IMR-90 (cell line): ENCODE data around the gene USP50. TPM values are rescaled to one million over a fixed set of nuclear protein-coding genes. Genes with fewer than 3 reads are reported as not detected.

Source experiments
- ATAC-seq: fragments of 200-7000 bp; cut with Tn5 transposase; 2 replicates; pipeline ENCODE4 v1.9.1; 2020; ENCODE audit warnings: low read depth, mild to moderate bottlenecking, moderate library complexity
- BruUV-seq: library from RNA; stranded (reverse); fragments of 400-500 nt; replicated peaks from 2 replicates; lab custom pipeline; 2021; lab: Mats Ljungman, UMichigan
- CTCF ChIA-PET: fragments of 300-600 bp; formaldehyde crosslinking; extraction: SDS; loops from one replicate; lab custom pipeline; 2021; ENCODE audit warnings: antibody characterized with exemption; lab: Yijun Ruan, JAX
- POLR2A ChIA-PET: fragments of 300-600 bp; sonication (Branson Sonifier 250); formaldehyde crosslinking; loops from one replicate; lab custom pipeline; 2022; ENCODE audit warnings: antibody characterized with exemption; ENCODE audit not compliant: unreplicated experiment; lab: Charles Lee
- DNase-seq: peaks from one replicate; pipeline ENCODE4 v3.0.0; 2013
- H2AFZ ChIP-seq: replicated peaks from 2 replicates; pipeline ENCODE3; 2013; ENCODE audit warnings: low read length, mild to moderate bottlenecking; ENCODE audit not compliant: poor library complexity
- H2AK5ac ChIP-seq: 2 replicates; pipeline ENCODE4 v1.6.1; 2013; ENCODE audit warnings: low read depth, low read length, inconsistent platforms
- H2AK9ac ChIP-seq: replicated peaks from 2 replicates; pipeline ENCODE3; 2013; ENCODE audit warnings: mild to moderate bottlenecking, low read depth, low read length, moderate library complexity; ENCODE audit not compliant: poor library complexity
- H2BK120ac ChIP-seq: 2 replicates; pipeline ENCODE4 v1.6.1; 2013; ENCODE audit warnings: low read depth, low read length, inconsistent platforms
- H2BK15ac ChIP-seq: 3 replicates; pipeline ENCODE4 v1.6.1; 2013; ENCODE audit warnings: low read depth, low read length, inconsistent platforms
- H2BK20ac ChIP-seq: 2 replicates; pipeline ENCODE4 v1.6.1; 2013; ENCODE audit warnings: low read depth, mild to moderate bottlenecking, inconsistent platforms, low read length, moderate library complexity
- H2BK5ac ChIP-seq: 2 replicates; pipeline ENCODE4 v1.6.1; 2013; ENCODE audit warnings: mild to moderate bottlenecking, low read depth, low read length, inconsistent platforms; ENCODE audit not compliant: poor library complexity, severe bottlenecking
- H3K14ac ChIP-seq: replicated peaks from 2 replicates; pipeline ENCODE4 v1.6.1; 2013; ENCODE audit warnings: low read depth, low read length, inconsistent platforms
- H3K18ac ChIP-seq: 2 replicates; pipeline ENCODE4 v1.6.1; 2013; ENCODE audit warnings: low read depth, low read length, control low read depth
- H3K23ac ChIP-seq: 2 replicates; pipeline ENCODE4 v1.6.1; 2013; ENCODE audit warnings: low read depth, low read length, inconsistent platforms
- H3K27ac ChIP-seq: 2 replicates; pipeline ENCODE4 v1.5.1; 2013; ENCODE audit warnings: mild to moderate bottlenecking, control low read depth, low read length; ENCODE audit not compliant: insufficient read depth
- H3K27me3 ChIP-seq: 2 replicates; pipeline ENCODE4 v1.6.1; 2013; ENCODE audit warnings: low read length; ENCODE audit not compliant: control insufficient read depth, insufficient read depth
- H3K36me3 ChIP-seq: 2 replicates; pipeline ENCODE4 v1.6.1; 2013; ENCODE audit warnings: low read length, mixed read lengths; ENCODE audit not compliant: control insufficient read depth, insufficient read depth
- H3K4ac ChIP-seq: 2 replicates; pipeline ENCODE4 v1.6.1; 2013; ENCODE audit warnings: low read depth, low read length, inconsistent platforms
- H3K4me1 ChIP-seq: 2 replicates; pipeline ENCODE4 v1.6.1; 2013; ENCODE audit warnings: low read length, mixed read lengths; ENCODE audit not compliant: control insufficient read depth, insufficient read depth
- H3K4me2 ChIP-seq: 2 replicates; pipeline ENCODE4 v1.6.1; 2013; ENCODE audit warnings: low read depth, mild to moderate bottlenecking, control low read depth, low read length, moderate library complexity
- H3K4me3 ChIP-seq: 2 replicates; pipeline ENCODE4 v1.5.1; 2013; ENCODE audit warnings: low read depth, mild to moderate bottlenecking, control low read depth, low read length, moderate library complexity; ENCODE audit not compliant: insufficient read depth
- H3K56ac ChIP-seq: 2 replicates; pipeline ENCODE4 v1.6.1; 2013; ENCODE audit warnings: low read length, inconsistent platforms; ENCODE audit not compliant: insufficient read depth; ENCODE audit errors: extremely low read depth
- H3K79me1 ChIP-seq, 2 experiments: 2 replicates each; pipeline ENCODE4 v1.6.1; 2013; ENCODE audit warnings: low read length in 2 of 2, inconsistent platforms in 1 of 2, low read depth in 1 of 2
- H3K9ac ChIP-seq: 2 replicates; pipeline ENCODE4 v1.6.1; 2013; ENCODE audit warnings: low read depth, low read length, control low read depth
- H3K9me1 ChIP-seq: 2 replicates; pipeline ENCODE4 v1.6.1; 2013; ENCODE audit warnings: low read length, inconsistent platforms; ENCODE audit not compliant: insufficient read depth
- H3K9me3 ChIP-seq: 2 replicates; pipeline ENCODE4 v1.6.1; 2013; ENCODE audit warnings: low read length; ENCODE audit not compliant: control insufficient read depth, insufficient read depth
- H4K20me1 ChIP-seq: 2 replicates; pipeline ENCODE4 v1.6.1; 2013; ENCODE audit warnings: low read length, inconsistent platforms; ENCODE audit not compliant: insufficient read depth
- H4K5ac ChIP-seq: 2 replicates; pipeline ENCODE4 v1.6.1; 2013; ENCODE audit warnings: mild to moderate bottlenecking, low read depth, low read length, control low read depth
- H4K8ac ChIP-seq, 2 experiments: 2 replicates each; pipeline ENCODE4 v1.6.1; 2013; ENCODE audit warnings: low read depth in 2 of 2, low read length in 2 of 2, control low read depth in 1 of 2, inconsistent platforms in 1 of 2
- H4K91ac ChIP-seq: 2 replicates; pipeline ENCODE4 v1.6.1; 2013; ENCODE audit warnings: low read depth, low read length, inconsistent platforms; ENCODE audit not compliant: insufficient read depth
- BHLHE40 ChIP-seq: fragments of 150-350 bp; IDR thresholded peaks from 2 replicates; pipeline ENCODE4 v1.6.1; 2016; ENCODE audit warnings: mild to moderate bottlenecking, low read depth, low read length
- CEBPB ChIP-seq: IDR thresholded peaks from 2 replicates; pipeline ENCODE4 v1.6.1; 2012; ENCODE audit warnings: low read depth, low read length, improper control_type of control experiment
- CHD1 ChIP-seq: IDR thresholded peaks from 2 replicates; pipeline ENCODE4 v1.6.1; 2012; ENCODE audit warnings: low read depth, low read length, improper control_type of control experiment
- FOS ChIP-seq: fragments of 150-350 bp; IDR thresholded peaks from 2 replicates; pipeline ENCODE4 v1.6.1; 2016; ENCODE audit warnings: low read depth, low read length
- MAFK ChIP-seq: IDR thresholded peaks from 2 replicates; pipeline ENCODE4 v1.6.1; 2012; ENCODE audit warnings: low read depth, low read length, improper control_type of control experiment
- MAZ ChIP-seq: IDR thresholded peaks from 2 replicates; pipeline ENCODE4 v1.6.1; 2012; ENCODE audit warnings: low read depth, mild to moderate bottlenecking, low read length, improper control_type of control experiment, moderate library complexity, borderline replicate concordance
- MXI1 ChIP-seq: IDR thresholded peaks from 2 replicates; pipeline ENCODE4 v1.6.1; 2012; ENCODE audit warnings: low read depth, mild to moderate bottlenecking, low read length, moderate library complexity, borderline replicate concordance
- NFE2L2 ChIP-seq: fragments of 150-350 bp; IDR thresholded peaks from 2 replicates; pipeline ENCODE4 v1.6.1; 2016; ENCODE audit warnings: low read depth, mild to moderate bottlenecking, low read length
- RAD21 ChIP-seq: IDR thresholded peaks from 2 replicates; pipeline ENCODE4 v1.6.1; 2012; ENCODE audit warnings: low read length, improper control_type of control experiment
- SMC3 ChIP-seq: fragments of 150-350 bp; IDR thresholded peaks from 2 replicates; pipeline ENCODE4 v1.6.1; 2016; ENCODE audit warnings: low read depth, mild to moderate bottlenecking, antibody characterized with exemption, low read length, moderate library complexity
- WGBS, 2 experiments: methylation state at CpG; one replicate each; pipeline versions ENCODE4 v1.1.5 to v1.1.7; 2013; ENCODE audit warnings: missing lambda C conversion rate in 2 of 2; ENCODE audit not compliant: insufficient read length in 1 of 2; ENCODE audit errors: extremely low coverage in 2 of 2; 5-methylcytosine and 5-hydroxymethylcytosine counted together
- dilution Hi-C: fragments of 300-500 bp; cut with HindIII; formaldehyde crosslinking; loops from one replicate; pipeline ENCODE4 v1.14.3; 2018; ENCODE audit warnings: low sequenced_read_pairs; ENCODE audit not compliant: unreplicated experiment
- in situ Hi-C: fragments of 300-500 bp; cut with MboI; formaldehyde crosslinking; loops from 3 replicates; pipeline ENCODE4 v1.14.3; 2019; ENCODE audit warnings: low sequenced_read_pairs, inconsistent platforms, mixed read lengths
- intact Hi-C: fragments of 100-400 bp; cut with micrococcal nuclease; formaldehyde crosslinking; loops from 2 replicates; pipeline ENCODE4 v1.10.0; 2022
- polyA plus RNA-seq, 3 experiments: library from polyadenylated mRNA; depleted of rRNA; stranded (reverse); fragments of >200 nt; gene quantifications; 2 replicates each; pipeline ENCODE4 v1.2.3, GENCODE V29; 2012; ENCODE audit warnings: low replicate concordance in 1 of 3
- total RNA-seq: library from RNA; depleted of rRNA; stranded (reverse); fragments of >200 nt; gene quantifications from 2 replicates; pipeline ENCODE4 v1.2.3, GENCODE V29; 2012
- TF ChIP-seq, protein P1 (sequence below): fragments of 150-350 bp; IDR thresholded peaks from 2 replicates; pipeline ENCODE4 v1.6.1; 2017; ENCODE audit warnings: mild to moderate bottlenecking, antibody characterized with exemption, low read length, low read depth
- TF ChIP-seq, protein P2 (sequence below): fragments of 150-350 bp; IDR thresholded peaks from 2 replicates; pipeline ENCODE4 v1.6.1; 2016; ENCODE audit warnings: low read depth, mild to moderate bottlenecking, low read length, moderate library complexity, borderline replicate concordance

The USP50 gene
- total and polyA plus RNA-seq, 2 of the 4 experiments (the other 2 are of a cell fraction): not detected

DNA sequence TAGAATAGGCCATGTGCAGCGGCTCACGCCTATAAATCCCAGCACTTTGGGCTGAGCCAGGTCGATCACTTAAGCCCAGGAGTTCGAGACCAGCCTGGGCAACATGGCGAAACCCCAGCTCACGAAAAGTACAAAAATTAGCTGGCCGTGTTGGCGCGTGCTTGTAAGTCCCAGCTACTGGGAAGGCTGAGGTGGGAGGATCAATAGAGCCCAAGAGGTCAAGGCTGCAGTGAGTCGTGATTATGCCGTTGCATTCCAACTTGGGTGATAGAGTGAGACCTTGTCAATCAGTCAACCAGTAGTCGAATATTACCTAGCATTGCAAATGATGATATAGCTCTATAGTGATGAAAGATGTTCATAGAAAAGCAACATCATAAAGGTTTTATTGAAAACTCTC, 70.3 kb downstream of the USP50 start:
- Histone ChIP-seq H2AK5ac (no peak overlapping the region), H2BK120ac (no peak overlapping the region), H3K9me1 (0 out of 2 replicates have a peak, but pooled peaks cover 3% of the 10 kb centered on the region), H4K91ac (no peak overlapping the region), H3K9me3 (no peaks in the 10 kb centered on the region), H2BK20ac (no peak overlapping the region), H3K23ac (no peak overlapping the region), H3K4ac (no peak overlapping the region), H4K8ac (no peak overlapping the region), H3K36me3 (peaks cover 32% of the 10 kb centered on the region), H3K27ac (no peak overlapping the region), H3K14ac (no peak overlapping the region), H3K79me1 (no peaks in the 10 kb centered on the region; a peak in 1 of 4 replicates), H3K18ac (no peak overlapping the region), H2BK5ac (no peak overlapping the region), H4K20me1 (no peaks in the 10 kb centered on the region), H2BK15ac (no peak overlapping the region), H3K4me2 (no peak overlapping the region), H3K56ac (no peak overlapping the region), H2AK9ac (no peak overlapping the region), H3K4me1 (no peaks in the 10 kb centered on the region), H2AFZ (no peak overlapping the region), H3K4me3 (no peak overlapping the region), H3K27me3 (no peaks in the 10 kb centered on the region), H4K5ac (no peak overlapping the region), H3K9ac (no peak overlapping the region)
- intact Hi-C loops: no loop called here
- no TSS peak for BruUV-seq
- no peak for ATAC-seq
- CTCF ChIA-PET: no interaction called here
- in situ Hi-C loops: no loop called here
- TF ChIP-seq BHLHE40 (no peak), FOS (no peak), MAFK (no peak), RAD21 (no peak), CEBPB (no peak), NFE2L2 (no peak), CHD1 (no peak), SMC3 (no peak), MAZ (no peak), MXI1 (no peak)
- TF ChIP-seq, protein P1, sequence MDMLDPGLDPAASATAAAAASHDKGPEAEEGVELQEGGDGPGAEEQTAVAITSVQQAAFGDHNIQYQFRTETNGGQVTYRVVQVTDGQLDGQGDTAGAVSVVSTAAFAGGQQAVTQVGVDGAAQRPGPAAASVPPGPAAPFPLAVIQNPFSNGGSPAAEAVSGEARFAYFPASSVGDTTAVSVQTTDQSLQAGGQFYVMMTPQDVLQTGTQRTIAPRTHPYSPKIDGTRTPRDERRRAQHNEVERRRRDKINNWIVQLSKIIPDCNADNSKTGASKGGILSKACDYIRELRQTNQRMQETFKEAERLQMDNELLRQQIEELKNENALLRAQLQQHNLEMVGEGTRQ: no peak
- TF ChIP-seq, protein P2, sequence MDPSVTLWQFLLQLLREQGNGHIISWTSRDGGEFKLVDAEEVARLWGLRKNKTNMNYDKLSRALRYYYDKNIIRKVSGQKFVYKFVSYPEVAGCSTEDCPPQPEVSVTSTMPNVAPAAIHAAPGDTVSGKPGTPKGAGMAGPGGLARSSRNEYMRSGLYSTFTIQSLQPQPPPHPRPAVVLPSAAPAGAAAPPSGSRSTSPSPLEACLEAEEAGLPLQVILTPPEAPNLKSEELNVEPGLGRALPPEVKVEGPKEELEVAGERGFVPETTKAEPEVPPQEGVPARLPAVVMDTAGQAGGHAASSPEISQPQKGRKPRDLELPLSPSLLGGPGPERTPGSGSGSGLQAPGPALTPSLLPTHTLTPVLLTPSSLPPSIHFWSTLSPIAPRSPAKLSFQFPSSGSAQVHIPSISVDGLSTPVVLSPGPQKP: no peak
- WGBS, 2 experiments: 92% methylated on average over 4 of the region's 12 CpGs; no CpG with 5 or more reads in 1 of the 2 experiments
- DNase-seq: no peak
- dilution Hi-C loops: no loop called here
- POLR2A ChIA-PET: no interaction called here
